Activated T-cell treated with anti-CD3 and anti-CD28 coated beads, Interleukin-2, amount 50 U/mL, for 4 hours (primary cell): Measurements from ENCODE around the gene FRY. TPM values are rescaled to one million over a fixed set of nuclear protein-coding genes. Genes with fewer than 3 reads are reported as not detected.

Experiments
- ATAC-seq, 2 donors: fragments of 200-7000 bp; cut with Tn5 transposase; one replicate each; pipeline ENCODE4 v1.10.0; 2021
- DNase-seq: peaks from one replicate; pipeline ENCODE4 v3.0.0-alpha.2; 2020
- H3K27me3 Mint-ChIP-seq: one replicate; pipeline ENCODE4 v1.8.0; 2021; ENCODE audit warnings: low read depth, mixed read lengths
- H3K36me3 Mint-ChIP-seq: one replicate; pipeline ENCODE4 v1.8.0; 2022; ENCODE audit warnings: mixed read lengths; ENCODE audit not compliant: insufficient read depth
- H3K4me1 Mint-ChIP-seq: one replicate; pipeline ENCODE4 v1.8.0; 2021; ENCODE audit warnings: low read depth, mixed read lengths
- H3K4me3 Mint-ChIP-seq: one replicate; pipeline ENCODE4 v1.8.0; 2021; ENCODE audit warnings: mild to moderate bottlenecking, moderate library complexity, mixed read lengths
- H3K9me3 Mint-ChIP-seq: one replicate; pipeline ENCODE4 v1.8.0; 2021; ENCODE audit warnings: mixed read lengths
- total RNA-seq, 3 donors: library from RNA; stranded (reverse); gene quantifications; one replicate each; pipeline ENCODE4 v1.2.1, GENCODE V29; 2021

FRY gene
- total RNA-seq, 3 donors from 2014 or later, result 0.74 to 1.0 (median 0.87) TPM

DNA sequence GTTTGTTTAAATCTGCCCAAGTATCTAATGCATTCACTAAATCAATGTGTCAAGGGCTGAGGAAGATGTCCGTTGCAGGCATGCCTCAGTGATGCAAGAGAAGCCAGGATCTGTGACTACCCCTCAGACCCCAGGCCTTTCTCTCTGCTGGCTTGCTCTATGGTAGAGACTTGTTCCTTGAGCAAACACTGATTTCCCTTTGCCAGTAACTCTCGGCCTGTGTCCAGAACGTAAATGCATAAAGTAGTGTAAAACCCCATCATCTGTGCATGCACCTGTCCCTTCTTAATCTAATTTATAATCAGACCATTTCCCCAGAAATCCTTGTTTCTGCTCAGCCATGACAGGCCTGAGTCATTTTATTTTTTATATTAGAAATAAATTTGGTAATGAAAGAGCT is 28.7 kb upstream of the FRY start:
- no peak for DNase-seq
- H3K9me3 Mint-ChIP-seq, result no peaks in the 10 kb centered on the region
- no peaks in the 10 kb centered on the region for H3K27me3 Mint-ChIP-seq
- no peak overlapping the region for H3K4me3 Mint-ChIP-seq
- H3K36me3 Mint-ChIP-seq, result no peaks in the 10 kb centered on the region
- ATAC-seq, result no peak
- no peaks in the 10 kb centered on the region for H3K4me1 Mint-ChIP-seq

DNA sequence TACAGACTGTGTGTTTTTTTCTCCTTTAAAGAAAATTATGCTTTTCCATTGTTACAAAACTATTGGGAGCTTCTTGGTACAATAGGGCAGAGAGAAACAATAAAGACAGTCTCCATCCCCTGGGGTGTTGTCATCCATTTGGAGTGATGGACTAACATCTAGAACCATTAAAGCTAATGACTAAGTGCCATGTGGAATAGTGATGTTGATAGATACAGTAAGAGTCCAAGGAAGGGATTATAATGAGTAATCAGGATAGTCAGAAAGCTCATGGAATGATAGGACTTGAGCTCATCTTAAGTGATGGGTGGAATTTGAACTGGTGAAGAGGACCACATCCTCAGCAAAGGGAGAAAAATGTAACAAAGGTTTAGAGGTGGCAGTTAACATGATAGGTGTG is 24.1 kb upstream of the FRY start:
- H3K9me3 Mint-ChIP-seq, result no peaks in the 10 kb centered on the region
- no peak for ATAC-seq
- no peaks in the 10 kb centered on the region for H3K27me3 Mint-ChIP-seq
- no peak overlapping the region for H3K4me3 Mint-ChIP-seq
- no peaks in the 10 kb centered on the region for H3K36me3 Mint-ChIP-seq
- no peak for DNase-seq
- H3K4me1 Mint-ChIP-seq, result no peaks in the 10 kb centered on the region

DNA sequence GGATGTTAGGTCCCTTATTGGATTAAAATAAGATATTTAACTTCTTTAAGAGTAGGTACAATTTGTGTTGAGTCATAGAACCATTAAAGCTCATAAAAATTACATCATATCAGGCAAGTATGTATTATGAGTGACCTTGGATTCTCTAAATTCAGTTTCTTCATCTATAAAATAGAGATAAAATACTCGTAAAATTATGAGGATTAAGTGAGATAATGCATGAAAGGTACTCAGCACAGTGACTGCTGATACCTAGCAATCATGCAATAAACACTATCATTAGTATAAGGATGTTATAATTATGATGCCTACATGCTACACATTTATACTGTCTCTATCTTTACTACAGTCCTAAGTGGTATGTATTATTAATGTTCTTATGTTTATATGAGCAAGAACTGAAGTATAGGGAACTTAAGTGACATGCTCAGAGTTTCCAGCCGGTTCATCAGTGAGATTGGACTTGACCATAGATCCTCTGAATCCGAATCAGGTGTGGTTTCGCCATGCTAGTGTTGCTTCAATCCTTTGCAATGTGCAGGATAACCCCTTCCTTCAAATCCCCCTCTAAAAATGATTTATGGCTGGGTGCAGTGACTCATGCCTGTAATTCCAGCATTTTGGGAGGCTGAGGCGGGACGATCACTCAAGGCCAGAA is 22.9 kb upstream of the FRY start:
- DNase-seq (no peak), ATAC-seq (no peak)
- H3K4me3 Mint-ChIP-seq, result no peak overlapping the region
- H3K9me3 Mint-ChIP-seq, result no peaks in the 10 kb centered on the region
- H3K27me3 Mint-ChIP-seq, result no peaks in the 10 kb centered on the region
- no peaks in the 10 kb centered on the region for H3K36me3 Mint-ChIP-seq
- no peaks in the 10 kb centered on the region for H3K4me1 Mint-ChIP-seq

DNA sequence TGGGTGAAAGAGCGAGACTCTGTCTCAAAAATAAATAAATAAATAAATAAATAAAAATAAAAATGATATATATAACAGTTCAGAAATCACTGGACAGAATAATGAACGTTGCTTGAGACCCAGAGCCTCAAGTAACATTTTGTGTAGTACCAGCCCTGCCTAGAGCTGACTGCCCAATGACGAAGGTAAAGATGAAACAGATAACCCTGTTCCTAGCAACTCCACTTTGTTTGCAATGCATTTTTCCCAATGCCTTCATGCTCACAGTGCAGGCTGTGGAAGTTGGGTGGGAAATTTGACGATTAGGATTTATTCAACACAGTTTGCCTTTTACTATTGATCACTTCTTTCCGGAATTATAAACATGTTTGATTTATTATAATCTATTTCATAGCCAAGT is 22.2 kb upstream of the FRY start:
- Mint-ChIP-seq H3K4me1 (no peaks in the 10 kb centered on the region), H3K27me3 (no peaks in the 10 kb centered on the region), H3K36me3 (no peaks in the 10 kb centered on the region), H3K4me3 (no peak overlapping the region), H3K9me3 (no peaks in the 10 kb centered on the region)
- no peak for ATAC-seq
- DNase-seq, result no peak

DNA sequence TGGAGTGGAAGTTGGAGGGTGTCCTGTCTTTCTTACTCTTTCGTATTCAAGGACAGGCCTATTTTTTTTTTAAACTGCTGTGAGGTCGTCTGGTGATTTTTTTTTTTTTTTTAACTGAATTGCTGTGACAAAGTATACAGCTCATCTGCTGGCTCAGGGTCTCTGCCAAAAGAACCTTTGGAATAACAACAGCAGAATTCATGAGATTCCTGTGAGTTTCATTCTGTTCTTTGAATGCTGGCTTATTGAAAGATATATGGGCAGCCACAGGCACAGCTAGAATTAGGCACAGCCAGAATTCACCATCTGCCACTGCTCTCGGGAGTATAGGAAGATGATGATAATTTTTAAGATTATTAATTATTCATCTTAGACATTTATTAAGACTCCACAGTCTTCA is 21.4 kb upstream of the FRY start:
- no peaks in the 10 kb centered on the region for H3K36me3 Mint-ChIP-seq
- no peaks in the 10 kb centered on the region for H3K4me1 Mint-ChIP-seq
- no peaks in the 10 kb centered on the region for H3K27me3 Mint-ChIP-seq
- no peaks in the 10 kb centered on the region for H3K9me3 Mint-ChIP-seq
- ATAC-seq (no peak), DNase-seq (no peak)
- H3K4me3 Mint-ChIP-seq, result no peak overlapping the region

DNA sequence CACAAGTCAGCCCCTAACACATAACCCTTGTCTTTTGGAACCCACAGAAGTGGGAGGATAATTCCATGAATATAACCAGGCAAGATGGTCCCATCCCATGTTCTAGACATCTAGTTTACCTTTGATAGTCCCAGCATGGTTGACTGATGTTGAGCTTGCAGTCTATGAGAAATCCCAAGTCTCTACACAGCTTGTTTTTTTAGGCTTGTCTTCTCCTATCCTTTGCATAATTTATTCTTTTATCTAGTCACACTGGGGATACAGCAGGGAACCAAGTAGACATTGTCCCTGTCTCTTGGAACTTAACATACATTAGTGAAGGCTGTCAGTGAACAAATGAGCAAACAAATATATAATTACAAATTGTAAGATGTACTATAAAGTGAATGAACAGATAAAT is 19.6 kb upstream of the FRY start:
- H3K9me3 Mint-ChIP-seq, result no peaks in the 10 kb centered on the region
- H3K36me3 Mint-ChIP-seq, result no peaks in the 10 kb centered on the region
- no peak for DNase-seq
- no peaks in the 10 kb centered on the region for H3K4me1 Mint-ChIP-seq
- H3K27me3 Mint-ChIP-seq, result no peaks in the 10 kb centered on the region
- no peak for ATAC-seq
- H3K4me3 Mint-ChIP-seq, result no peak overlapping the region

DNA sequence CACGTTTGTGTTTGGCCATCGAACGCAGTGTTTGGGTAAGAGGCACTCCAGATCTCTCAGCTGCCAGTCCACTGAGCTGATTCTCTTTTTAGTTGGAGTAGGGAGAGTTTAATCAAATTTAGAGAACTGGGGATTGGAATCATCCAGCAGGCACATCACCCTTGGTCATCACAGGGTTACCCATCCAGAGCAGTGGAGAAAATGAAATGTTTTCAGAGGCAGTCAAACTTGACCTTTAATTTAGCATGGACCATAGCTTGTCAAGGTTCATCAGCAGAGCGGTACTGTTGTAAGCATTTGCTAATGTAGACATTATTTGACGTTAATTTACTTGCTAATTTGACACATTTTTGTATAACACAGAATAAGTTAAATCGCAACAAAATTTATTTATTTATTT is 18.4 kb upstream of the FRY start:
- no peaks in the 10 kb centered on the region for H3K27me3 Mint-ChIP-seq
- no peak overlapping the region for H3K4me3 Mint-ChIP-seq
- H3K36me3 Mint-ChIP-seq, result no peaks in the 10 kb centered on the region
- H3K4me1 Mint-ChIP-seq, result no peaks in the 10 kb centered on the region
- ATAC-seq (no peak), DNase-seq (no peak)
- H3K9me3 Mint-ChIP-seq, result no peaks in the 10 kb centered on the region

DNA sequence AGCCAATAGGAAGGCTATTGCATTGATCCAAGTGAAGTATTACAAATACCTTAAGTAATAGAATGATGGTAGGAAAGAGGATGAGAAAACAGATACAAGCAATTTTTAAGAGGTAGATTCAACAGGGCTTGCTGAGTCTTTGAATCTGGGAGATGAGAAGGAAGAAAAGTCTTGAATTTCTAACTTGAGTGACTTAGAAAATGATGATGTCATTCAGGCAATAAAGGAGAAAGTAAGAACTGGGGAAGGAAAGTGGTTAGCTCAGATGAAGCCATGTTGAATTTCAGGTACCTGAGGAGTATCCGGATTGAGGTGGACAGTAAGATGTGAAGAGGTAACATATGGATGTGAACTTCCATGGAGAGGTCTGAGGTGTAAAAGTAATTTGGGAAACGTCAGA is 15.5 kb upstream of the FRY start:
- no peak for DNase-seq
- H3K27me3 Mint-ChIP-seq, result no peaks in the 10 kb centered on the region
- no peak overlapping the region for H3K4me3 Mint-ChIP-seq
- no peak for ATAC-seq
- H3K36me3 Mint-ChIP-seq, result no peaks in the 10 kb centered on the region
- no peaks in the 10 kb centered on the region for H3K4me1 Mint-ChIP-seq
- no peaks in the 10 kb centered on the region for H3K9me3 Mint-ChIP-seq

DNA sequence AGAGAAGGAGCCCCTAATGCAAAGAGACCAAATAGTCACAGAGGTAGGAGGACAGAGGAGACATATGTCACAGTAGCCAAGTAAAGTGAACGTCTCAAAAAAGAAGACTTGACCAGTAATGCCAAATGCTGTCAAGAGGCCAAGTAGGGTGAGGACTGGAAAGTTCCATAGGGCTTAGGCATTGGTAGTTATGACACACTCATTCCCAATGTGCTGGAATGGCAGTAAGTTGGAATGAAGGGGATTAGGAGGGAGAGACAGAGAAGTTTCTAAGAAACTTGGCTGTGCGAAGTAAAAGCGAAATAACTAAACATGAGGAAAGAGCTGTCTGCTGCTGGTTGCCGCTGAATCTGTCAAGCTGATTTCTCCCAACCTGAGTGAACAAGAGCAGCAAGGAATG is 14.9 kb upstream of the FRY start:
- H3K4me3 Mint-ChIP-seq, result no peak overlapping the region
- H3K36me3 Mint-ChIP-seq, result no peaks in the 10 kb centered on the region
- no peaks in the 10 kb centered on the region for H3K27me3 Mint-ChIP-seq
- no peak for DNase-seq
- no peak for ATAC-seq
- H3K9me3 Mint-ChIP-seq, result no peaks in the 10 kb centered on the region
- no peaks in the 10 kb centered on the region for H3K4me1 Mint-ChIP-seq

DNA sequence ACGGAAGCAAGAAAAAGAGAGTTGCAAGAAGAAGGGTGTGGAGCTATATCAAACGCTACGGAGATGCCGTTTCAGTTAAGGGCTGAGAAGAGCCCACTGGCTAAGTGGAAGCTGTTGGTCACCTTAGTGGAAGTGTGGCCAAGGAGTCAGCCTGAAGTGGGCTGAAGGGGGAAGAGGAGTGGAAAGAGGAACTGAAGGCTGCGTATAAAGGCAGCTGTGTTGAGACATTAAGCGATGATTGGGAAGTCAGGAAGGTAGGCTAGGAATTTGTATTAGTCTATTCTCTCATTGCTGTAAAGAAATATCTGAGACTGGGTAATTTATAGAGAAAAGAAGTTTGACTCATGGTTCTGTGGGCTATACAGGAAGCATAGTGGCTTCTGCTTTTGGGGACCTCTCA is 14.1 kb upstream of the FRY start:
- Mint-ChIP-seq H3K36me3 (no peaks in the 10 kb centered on the region), H3K27me3 (no peaks in the 10 kb centered on the region), H3K9me3 (no peaks in the 10 kb centered on the region), H3K4me3 (no peak overlapping the region), H3K4me1 (no peaks in the 10 kb centered on the region)
- DNase-seq, result no peak
- ATAC-seq, result no peak

DNA sequence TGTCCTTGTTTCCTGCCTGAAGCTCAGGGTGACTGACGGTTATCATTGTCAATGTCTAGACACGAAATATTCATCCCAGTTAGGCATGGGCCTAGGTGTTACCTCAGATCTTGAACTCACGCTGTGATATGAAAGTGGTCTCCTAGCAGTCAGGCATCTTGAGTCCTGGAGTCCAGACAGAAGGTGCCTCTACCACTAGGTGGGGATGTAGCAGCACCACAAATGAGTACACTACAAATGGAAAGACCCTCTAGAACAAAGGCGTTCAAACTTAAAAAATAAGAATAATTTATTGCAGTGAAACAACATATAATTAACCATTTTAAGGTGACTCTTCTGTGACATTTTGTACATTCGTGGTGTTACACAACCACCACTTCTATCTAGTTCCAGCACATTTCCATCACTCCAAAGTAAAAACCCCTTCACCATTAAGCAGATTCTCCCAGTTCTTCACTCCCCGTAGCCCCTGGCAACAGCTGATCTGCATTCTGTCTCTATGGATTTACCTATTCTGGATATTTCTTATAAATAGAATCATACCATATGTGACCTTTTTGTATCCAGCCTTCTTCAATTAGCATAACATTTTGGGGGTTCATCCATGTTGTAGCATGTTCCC is 11.9 kb upstream of the FRY start:
- Mint-ChIP-seq H3K36me3 (no peaks in the 10 kb centered on the region), H3K9me3 (no peaks in the 10 kb centered on the region), H3K27me3 (no peaks in the 10 kb centered on the region), H3K4me3 (no peak overlapping the region), H3K4me1 (no peaks in the 10 kb centered on the region)
- ATAC-seq (peak; percentile 40 to 65), DNase-seq (no peak)

DNA sequence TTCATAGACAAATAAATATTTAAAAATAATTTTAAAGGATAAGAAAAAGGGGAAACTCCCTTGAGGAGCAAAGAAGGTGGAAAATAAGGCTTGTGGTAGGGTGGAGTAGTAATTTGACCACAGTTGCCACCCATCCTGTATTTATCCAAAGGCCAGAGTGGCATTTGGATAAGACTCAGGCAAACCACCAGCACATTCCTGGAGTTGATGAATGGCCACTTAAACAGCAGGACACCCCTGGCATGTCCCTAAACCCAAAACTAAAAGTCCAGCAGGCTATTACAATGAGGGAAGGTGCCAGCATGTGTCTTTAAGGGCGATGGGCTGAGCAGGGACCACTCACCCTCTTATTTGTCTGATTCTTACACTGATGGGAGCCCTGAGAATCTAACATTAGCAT is 9.8 kb upstream of the FRY start:
- ATAC-seq (no peak), DNase-seq (no peak)
- Mint-ChIP-seq H3K9me3 (no peaks in the 10 kb centered on the region), H3K36me3 (no peaks in the 10 kb centered on the region), H3K27me3 (no peaks in the 10 kb centered on the region), H3K4me3 (no peak overlapping the region), H3K4me1 (no peaks in the 10 kb centered on the region)

DNA sequence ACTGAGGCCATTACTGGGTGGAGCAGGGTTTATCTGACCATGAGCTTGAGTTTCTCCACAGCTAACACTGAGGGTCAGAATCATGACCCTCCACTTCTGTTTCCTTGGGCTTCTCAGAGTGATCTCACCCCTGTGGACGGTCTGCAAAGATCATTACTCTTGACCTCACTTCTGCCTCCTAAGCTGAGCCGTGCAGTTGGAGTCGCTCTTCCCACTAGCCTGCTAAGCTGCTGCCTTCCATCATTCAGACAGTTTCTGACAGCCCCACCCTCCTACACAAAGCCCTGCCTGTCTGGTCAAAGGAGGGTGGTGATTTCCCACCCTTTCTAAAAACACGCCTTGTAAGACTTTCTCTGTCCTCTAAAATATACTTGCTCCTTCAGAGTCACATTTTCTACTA is 9.3 kb upstream of the FRY start:
- no peaks in the 10 kb centered on the region for H3K36me3 Mint-ChIP-seq

DNA sequence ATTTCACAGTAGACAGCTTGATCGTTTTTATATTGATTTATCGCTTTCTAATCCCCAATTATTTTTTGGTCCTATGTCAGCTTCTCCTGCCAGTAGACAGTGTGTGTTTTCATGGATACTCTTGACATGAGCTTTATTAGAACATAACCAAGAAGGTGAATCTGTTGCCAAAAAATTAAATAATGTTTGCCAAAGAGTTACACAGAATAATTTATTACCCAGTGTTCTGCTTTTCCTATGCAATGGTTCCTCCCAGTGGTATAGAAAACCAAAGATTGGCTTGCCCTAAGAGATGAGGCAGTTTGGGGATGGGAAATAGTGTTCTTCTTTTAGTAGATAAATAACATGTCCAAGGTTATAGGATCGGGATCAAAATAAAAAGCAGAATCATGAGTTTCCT is 8.5 kb upstream of the FRY start:
- no peak for ATAC-seq
- Mint-ChIP-seq H3K9me3 (no peaks in the 10 kb centered on the region), H3K4me3 (no peak overlapping the region), H3K4me1 (no peaks in the 10 kb centered on the region), H3K36me3 (no peaks in the 10 kb centered on the region), H3K27me3 (no peaks in the 10 kb centered on the region)
- no peak for DNase-seq

More for the DNA sequence above, 9.3 kb upstream of the FRY start:
- no peaks in the 10 kb centered on the region for H3K4me1 Mint-ChIP-seq
- H3K9me3 Mint-ChIP-seq, result no peaks in the 10 kb centered on the region
- no peaks in the 10 kb centered on the region for H3K27me3 Mint-ChIP-seq
- ATAC-seq, result no peak
- no peak overlapping the region for H3K4me3 Mint-ChIP-seq
- no peak for DNase-seq

DNA sequence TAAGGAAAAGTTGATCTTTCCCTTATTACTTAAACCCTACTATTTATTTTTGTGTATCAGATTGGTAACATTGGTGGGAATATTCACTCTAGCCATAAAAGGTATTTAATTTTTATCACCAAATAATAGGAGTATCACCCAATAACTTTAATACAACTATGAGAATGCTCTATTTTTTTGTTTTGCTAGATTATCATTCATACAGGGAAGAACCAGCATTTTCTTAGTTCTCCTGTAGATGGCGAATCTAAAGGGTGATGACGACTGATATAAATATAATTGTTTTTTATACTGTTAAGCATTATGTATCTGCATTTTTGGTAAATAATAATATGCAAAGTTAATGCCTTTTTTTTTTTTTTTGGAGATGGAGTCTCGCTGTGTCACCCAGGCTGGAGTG is 7.9 kb upstream of the FRY start:
- Mint-ChIP-seq H3K27me3 (peaks cover 3% of the 10 kb centered on the region), H3K36me3 (no peaks in the 10 kb centered on the region), H3K4me1 (no peaks in the 10 kb centered on the region), H3K9me3 (no peaks in the 10 kb centered on the region), H3K4me3 (no peak overlapping the region)
- ATAC-seq, result no peak
- no peak for DNase-seq
